IPS-20b (cell line): ENCODE results near the gene VSTM5.

ENCODE experiments used
- H3K27ac ChIP-seq: one replicate; pipeline ENCODE4 v1.5.1; 2013; ENCODE audit warnings: low read length
- H3K27me3 ChIP-seq: 2 replicates; pipeline ENCODE4 v1.6.1; 2013; ENCODE audit warnings: mild to moderate bottlenecking, low read length, inconsistent platforms; ENCODE audit not compliant: insufficient read depth
- H3K36me3 ChIP-seq: 2 replicates; pipeline ENCODE4 v1.6.1; 2013; ENCODE audit warnings: low read depth, mild to moderate bottlenecking, inconsistent platforms, low read length, moderate library complexity; ENCODE audit not compliant: insufficient read depth
- H3K4me1 ChIP-seq: 2 replicates; pipeline ENCODE4 v1.6.1; 2013; ENCODE audit warnings: mild to moderate bottlenecking, control low read depth, inconsistent platforms, low read length, moderate library complexity; ENCODE audit not compliant: insufficient read depth
- H3K4me3 ChIP-seq: 2 replicates; pipeline ENCODE4 v1.5.1; 2013; ENCODE audit warnings: mild to moderate bottlenecking, low read length, inconsistent platforms
- H3K9ac ChIP-seq: 2 replicates; pipeline ENCODE4 v1.6.1; 2013; ENCODE audit warnings: low read depth, mild to moderate bottlenecking, inconsistent platforms, low read length, moderate library complexity
- H3K9me3 ChIP-seq: 2 replicates; pipeline ENCODE4 v1.6.1; 2013; ENCODE audit warnings: mild to moderate bottlenecking, low read depth, low read length, inconsistent platforms; ENCODE audit not compliant: insufficient read depth

The VSTM5 gene

DNA sequence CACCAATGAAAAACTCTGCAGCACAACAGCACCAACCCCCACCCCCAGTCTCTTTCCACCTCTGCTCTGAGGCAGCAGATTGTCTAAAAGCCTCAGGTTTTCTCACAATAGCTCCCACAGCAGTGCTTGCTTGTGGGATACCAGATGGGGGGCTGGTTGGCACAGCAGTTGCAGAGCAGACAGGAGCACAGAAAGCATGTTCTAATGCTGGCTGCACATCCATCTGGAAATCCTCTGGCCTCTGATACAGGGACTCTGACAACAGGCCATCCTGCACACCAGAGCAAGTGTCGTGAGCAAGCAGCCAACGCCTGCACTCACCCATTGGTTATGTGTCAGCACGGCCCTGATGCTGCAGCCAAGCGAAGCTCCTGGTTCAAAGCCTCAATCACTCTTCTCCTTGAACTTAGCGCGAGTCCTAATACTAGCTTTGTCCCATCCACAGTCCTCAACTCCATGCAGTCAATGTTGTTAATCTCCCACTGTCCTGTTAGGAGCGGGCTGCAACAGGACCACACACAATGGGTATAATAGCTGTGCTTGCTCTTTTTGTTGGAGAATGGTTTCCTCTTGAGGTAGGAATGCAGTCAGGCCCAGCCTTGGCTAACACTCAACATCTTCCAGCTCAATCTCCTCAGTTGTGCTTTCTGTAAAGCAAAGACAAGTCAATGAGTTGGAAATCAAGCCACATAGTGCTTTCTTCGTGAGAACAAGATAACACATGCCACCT is 30.3 kb downstream of the VSTM5 start:
- H3K9ac ChIP-seq, result no peak overlapping the region

DNA sequence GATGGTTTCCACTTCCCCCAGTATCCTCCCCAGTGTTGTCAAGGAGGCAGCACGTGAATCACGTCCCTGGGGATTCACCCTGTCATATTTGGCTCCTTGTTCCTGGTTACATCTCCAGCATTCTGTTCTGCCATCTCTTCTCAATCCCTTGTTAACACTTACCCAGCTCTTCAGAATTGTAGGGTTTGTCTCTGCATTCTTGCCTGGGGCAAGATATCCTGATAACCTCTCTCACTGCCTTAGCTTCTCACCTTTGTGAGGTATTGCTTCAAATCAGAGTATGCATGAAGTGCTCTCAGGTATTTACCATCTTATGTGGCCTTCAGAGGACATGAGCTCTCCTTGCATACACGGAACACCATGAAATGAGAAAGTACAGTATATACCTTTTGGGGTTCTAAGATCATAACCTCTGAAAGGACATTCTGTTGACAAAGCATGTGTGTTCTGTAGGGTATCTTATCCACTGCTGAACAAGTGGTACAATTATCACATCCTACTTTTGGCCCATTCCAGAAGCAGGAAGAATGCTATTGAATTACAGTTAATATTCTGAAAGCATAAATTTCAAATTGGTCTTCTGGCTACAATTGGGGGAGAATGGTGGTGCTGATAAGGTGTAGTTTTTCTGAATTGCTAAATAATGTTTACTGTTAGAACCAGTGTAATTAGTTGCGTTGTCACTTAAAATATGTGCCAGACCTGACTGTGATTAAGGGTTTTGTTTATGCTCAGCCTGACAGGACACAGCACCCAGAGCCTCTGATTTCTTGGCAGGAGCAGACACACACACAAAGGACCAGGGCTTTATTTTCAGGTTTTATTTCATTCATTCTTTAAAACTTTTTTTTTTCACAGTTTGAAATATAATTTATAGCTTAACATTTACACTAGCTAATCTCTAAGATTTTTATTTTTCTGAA is 32.7 kb downstream of the VSTM5 start:
- Histone ChIP-seq H3K4me3 (no peak overlapping the region), H3K9me3 (no peaks in the 10 kb centered on the region), H3K9ac (no peak overlapping the region), H3K36me3 (peaks cover 33% of the 10 kb centered on the region), H3K4me1 (peaks cover 9% of the 10 kb centered on the region), H3K27me3 (no peaks in the 10 kb centered on the region), H3K27ac (no peak overlapping the region)

More for the DNA sequence above, 30.3 kb downstream of the VSTM5 start:
- H3K4me1 ChIP-seq, result peaks cover 9% of the 10 kb centered on the region
- no peaks in the 10 kb centered on the region for H3K27me3 ChIP-seq
- no peak overlapping the region for H3K4me3 ChIP-seq
- no peak overlapping the region for H3K27ac ChIP-seq
- H3K9me3 ChIP-seq, result no peaks in the 10 kb centered on the region
- peaks cover 9% of the 10 kb centered on the region; the same call in 1 of the 2 replicates for H3K36me3 ChIP-seq

DNA sequence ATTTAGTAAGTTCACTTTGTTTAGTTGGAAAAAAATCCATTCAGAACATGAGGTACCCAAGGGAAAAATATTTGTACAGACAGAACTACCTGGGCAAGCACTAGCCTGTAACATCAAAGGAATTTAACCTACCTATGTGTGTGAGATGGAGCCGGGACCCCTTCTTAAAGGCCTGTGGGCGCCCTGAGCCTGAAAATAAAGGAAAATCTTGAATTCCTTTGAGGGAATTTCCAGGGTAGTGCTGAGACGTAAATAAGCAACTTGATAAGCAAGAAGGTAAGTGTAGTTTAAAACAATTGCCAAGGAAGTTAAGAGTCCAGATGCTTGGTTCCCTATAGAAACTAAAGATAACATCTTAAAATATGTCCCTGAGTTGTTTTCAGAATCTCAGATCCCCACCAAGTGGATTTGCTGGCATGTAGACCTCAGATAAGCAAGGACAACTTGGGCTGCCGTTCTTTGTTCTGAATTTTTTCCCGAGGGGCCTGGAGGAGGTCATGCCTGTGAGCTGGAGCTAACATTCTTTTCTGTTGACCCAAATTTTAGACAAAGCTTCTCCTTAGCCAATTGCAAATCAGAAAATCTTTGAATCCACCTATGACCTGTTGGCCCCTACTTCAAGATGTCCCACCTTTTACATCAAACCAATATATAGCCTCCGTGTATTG is 35.3 kb downstream of the VSTM5 start:
- Histone ChIP-seq H3K9ac (no peak overlapping the region), H3K4me3 (no peak overlapping the region), H3K27me3 (no peaks in the 10 kb centered on the region), H3K36me3 (peaks cover 57% of the 10 kb centered on the region), H3K4me1 (peaks cover 8% of the 10 kb centered on the region), H3K9me3 (no peaks in the 10 kb centered on the region), H3K27ac (no peak overlapping the region)

DNA sequence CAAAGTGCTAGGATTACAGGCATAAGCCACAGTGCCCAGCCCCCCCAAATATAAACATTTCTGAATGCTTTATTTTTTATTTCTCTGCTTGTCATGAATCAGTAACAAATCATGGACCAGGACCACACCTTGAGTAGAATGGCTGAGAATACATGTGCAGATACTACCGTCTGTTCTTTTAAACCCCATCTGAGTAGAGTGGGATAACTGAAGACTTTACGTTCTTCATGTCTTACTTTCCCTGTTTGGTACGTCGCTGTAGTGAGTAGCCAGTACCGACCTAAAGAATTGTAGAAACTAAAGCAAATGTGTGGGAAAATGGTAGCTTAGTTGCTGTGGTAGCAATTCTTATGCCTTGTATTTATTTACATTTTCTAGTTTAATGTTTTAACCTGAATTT is 36.4 kb downstream of the VSTM5 start:
- H3K27ac ChIP-seq, result no peak overlapping the region
- no peaks in the 10 kb centered on the region for H3K4me1 ChIP-seq
- H3K4me3 ChIP-seq, result no peak overlapping the region
- peaks cover 68% of the 10 kb centered on the region for H3K36me3 ChIP-seq
- H3K27me3 ChIP-seq, result no peaks in the 10 kb centered on the region
- no peak overlapping the region for H3K9ac ChIP-seq
- H3K9me3 ChIP-seq, result no peaks in the 10 kb centered on the region

DNA sequence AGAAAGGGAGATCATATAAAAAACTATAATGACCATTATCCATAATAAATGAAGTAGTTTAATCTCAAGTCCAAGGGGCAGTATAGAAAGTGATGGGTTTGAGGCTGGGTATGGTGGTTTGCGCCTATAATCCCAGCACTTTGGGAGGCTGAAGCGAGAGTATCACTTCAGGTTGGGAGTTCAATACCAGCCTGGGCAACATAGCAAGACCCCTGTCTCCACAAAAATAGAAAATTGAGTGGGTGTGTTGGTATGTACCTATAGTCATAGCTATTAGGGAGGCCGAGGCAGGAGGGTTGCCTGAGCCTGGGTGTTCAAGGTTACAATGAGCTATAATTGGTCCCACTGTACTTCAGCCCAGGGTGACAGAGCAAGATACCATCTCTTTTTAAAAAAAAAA is 42.4 kb downstream of the VSTM5 start:
- H3K27ac ChIP-seq, result no peak overlapping the region
- H3K9ac ChIP-seq, result no peak overlapping the region
- no peaks in the 10 kb centered on the region for H3K27me3 ChIP-seq
- peaks cover 96% of the 10 kb centered on the region for H3K36me3 ChIP-seq
- no peaks in the 10 kb centered on the region for H3K4me1 ChIP-seq
- no peaks in the 10 kb centered on the region for H3K9me3 ChIP-seq
- no peak overlapping the region for H3K4me3 ChIP-seq

DNA sequence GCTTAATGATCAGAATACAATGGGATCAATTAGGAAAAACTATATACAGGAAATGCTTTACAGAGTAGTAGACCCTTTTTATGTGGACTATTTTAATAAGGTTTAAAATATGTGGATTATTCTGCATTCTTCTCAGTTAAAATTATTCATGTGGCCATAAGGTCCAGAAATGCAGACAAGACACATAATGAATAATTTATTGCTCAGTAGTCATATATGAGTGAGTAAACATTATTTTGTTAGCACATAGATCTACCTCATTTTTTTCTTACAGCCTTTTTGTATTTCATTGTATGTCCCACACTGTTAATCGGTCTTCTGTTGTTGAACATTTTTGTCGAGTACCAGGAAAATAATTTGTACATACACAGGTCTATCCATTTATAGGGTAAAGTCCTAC is 45.5 kb downstream of the VSTM5 start:
- Histone ChIP-seq H3K4me1 (no peaks in the 10 kb centered on the region), H3K9ac (no peak overlapping the region), H3K9me3 (no peaks in the 10 kb centered on the region), H3K4me3 (no peak overlapping the region), H3K27ac (no peak overlapping the region), H3K27me3 (no peaks in the 10 kb centered on the region), H3K36me3 (peaks cover 96% of the 10 kb centered on the region)

DNA sequence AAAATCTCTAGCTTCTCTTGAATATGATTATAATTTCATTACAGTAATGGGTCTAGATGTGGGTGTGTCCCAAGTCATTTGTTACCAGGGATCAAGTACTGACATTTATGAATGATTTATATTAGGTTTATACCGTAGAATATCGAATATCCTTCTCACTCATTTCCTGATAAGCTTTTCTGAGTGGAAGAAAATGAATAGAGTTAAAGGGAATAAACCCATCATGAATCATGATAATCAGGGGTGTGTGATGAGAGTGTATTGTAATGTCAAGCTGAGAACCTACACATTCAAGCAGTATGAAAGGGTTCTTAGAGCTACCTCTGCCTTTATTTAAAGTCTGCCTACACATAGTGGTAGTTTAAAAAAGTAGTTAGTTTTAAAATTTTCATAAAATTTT is 49.1 kb downstream of the VSTM5 start:
- Histone ChIP-seq H3K4me1 (no peaks in the 10 kb centered on the region), H3K4me3 (no peak overlapping the region), H3K9me3 (no peaks in the 10 kb centered on the region), H3K9ac (no peak overlapping the region), H3K27me3 (no peaks in the 10 kb centered on the region), H3K36me3 (peaks cover 96% of the 10 kb centered on the region), H3K27ac (no peak overlapping the region)

DNA sequence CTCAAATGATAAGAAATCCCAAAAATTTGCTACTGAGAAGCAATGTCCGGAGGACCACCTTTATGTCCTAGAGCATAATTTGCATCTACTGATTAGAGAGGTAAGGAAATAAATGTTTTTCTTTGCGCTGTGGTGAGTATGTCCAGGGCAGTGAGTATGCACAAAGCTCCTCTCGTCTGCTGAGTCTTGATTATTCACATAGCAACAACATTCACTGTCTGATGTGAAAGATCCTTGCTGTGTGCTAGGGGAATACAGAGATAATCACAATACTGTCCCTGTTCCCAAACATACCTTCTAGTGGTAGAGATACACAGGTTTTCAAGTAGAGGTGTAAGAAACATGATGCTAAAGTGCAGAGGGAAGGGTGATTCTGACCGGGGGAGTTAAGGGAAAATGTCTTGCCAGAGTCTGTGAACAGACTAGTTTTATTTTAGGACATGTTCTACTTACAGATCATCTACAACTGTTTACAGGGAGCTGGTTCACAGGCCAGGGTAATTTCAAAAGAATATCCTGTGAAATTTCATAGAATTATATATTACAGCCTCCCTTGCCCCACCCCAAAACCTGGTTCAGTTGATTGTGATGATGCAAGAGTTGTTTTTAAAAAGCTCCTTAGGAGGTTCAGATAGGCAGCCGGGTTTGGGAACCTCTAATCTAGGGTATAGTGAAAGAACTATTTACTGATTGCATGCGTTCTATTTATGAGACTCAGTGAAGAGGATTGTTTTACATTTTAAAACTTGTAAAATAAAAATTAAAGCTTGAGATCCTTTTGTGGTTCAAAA is 53.8 kb downstream of the VSTM5 start:
- no peaks in the 10 kb centered on the region for H3K4me1 ChIP-seq
- no peak overlapping the region for H3K9ac ChIP-seq
- no peak overlapping the region for H3K27ac ChIP-seq
- no peaks in the 10 kb centered on the region for H3K27me3 ChIP-seq
- H3K4me3 ChIP-seq, result no peak overlapping the region
- H3K36me3 ChIP-seq, result peaks cover 98% of the 10 kb centered on the region
- no peaks in the 10 kb centered on the region for H3K9me3 ChIP-seq

DNA sequence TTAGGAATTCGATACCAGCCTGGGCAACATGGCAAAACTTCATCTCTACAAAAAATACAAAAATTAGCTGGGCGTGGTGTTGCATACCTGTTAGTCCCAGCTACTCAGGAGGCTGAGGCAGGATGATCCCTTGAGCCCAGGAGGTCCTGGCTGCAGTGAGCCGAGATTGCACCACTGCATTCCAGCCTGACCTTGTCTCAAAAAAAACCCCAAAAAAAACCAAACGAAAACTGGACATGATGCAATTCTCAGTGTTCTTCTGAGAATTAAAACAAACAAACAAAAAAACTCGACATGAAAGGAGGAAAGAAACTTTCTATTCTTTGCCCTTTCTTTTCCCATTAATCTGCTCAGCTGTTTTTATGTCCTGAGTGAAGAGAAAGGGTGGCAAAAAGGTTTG is 58.9 kb downstream of the VSTM5 start:
- Histone ChIP-seq H3K4me3 (no peak overlapping the region), H3K36me3 (peaks cover 97% of the 10 kb centered on the region), H3K9ac (no peak overlapping the region), H3K9me3 (no peaks in the 10 kb centered on the region), H3K27me3 (no peaks in the 10 kb centered on the region), H3K27ac (no peak overlapping the region), H3K4me1 (no peaks in the 10 kb centered on the region)

DNA sequence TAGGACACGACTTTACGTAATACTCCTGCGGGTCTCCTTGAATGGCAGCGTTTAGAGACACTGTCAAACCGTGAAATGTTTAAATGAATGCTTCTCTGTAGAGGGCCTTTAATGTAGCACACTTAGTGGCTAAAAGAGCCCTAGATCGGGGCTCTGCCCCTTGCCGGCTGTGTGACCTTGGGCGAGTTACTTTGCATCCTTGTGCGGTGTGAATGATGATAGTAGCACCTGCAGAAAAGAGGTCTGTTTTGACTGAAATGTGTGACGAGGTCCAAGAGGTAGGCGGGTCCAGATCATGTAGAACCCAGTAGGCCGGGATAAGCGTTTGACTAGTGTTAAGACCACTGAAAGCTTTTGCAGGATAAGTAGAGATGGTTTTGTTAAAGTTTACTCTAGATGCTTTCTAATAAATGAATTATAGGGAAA is 65.5 kb downstream of the VSTM5 start:
- H3K36me3 ChIP-seq, result peaks cover 37% of the 10 kb centered on the region

More for the DNA sequence above, 65.5 kb downstream of the VSTM5 start:
- Histone ChIP-seq H3K27me3 (no peaks in the 10 kb centered on the region), H3K4me1 (no peaks in the 10 kb centered on the region), H3K27ac (peak overlapping the region; percentile 92), H3K4me3 (peak overlapping the region; percentile 98), H3K9ac (peak overlapping the region; percentile 99), H3K9me3 (no peaks in the 10 kb centered on the region)
